Kasumi-1 (cell line): Measurements from ENCODE around the gene MAGEA2.
"Not testable (repeated sequence)": the region's sequence is repeated elsewhere in the genome, so short reads cannot be mapped to it uniquely, and the experiment has no call there.

Experiments used
- DNase-seq, 2 experiments: peaks; one replicate each; lab custom pipeline; 2025; lab: John Stamatoyannopoulos, UW

The MAGEA2 gene

GRCh38 chrX:152709173-152709572 lies 44.5 kb downstream of the MAGEA2 start, which contains the start of gene CSAG2:
CSAG2 (minus strand) TSS chrX:152709273; CDS start chrX:152709112, 161 bp downstream.
- not testable (repeated sequence) for DNase-seq

GRCh38 chrX:152706500-152706899 lies 47.1 kb downstream of the MAGEA2 start:
- not testable (repeated sequence) for DNase-seq

- DNase-seq = not testable (repeated sequence)
Observed at GRCh38 chrX:152700390-152700789, 53.3 kb downstream of the MAGEA2 start.
